ENCODE results near the gene RNGTT.

DNA sequence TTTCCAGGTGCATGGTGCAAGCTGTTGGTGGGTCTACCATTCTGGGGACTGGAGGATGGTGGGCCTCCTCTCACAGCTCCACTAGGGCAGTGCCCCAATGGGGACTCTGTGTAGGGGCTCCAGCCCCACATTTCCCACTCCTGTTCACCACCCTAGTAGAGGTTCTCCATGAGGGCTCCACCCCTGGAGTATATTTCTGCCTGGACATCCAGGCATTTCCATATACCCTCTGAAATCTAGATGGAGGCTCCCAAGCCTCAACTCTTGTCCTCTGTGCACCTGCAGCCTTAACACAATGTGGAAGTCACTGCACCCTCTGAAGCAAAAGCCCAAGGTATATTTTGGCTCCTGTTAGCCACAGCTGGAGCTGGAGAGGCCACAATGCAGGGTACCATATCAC is 393.5 kb downstream of the RNGTT start:
- TF ChIP-seq, protein P1, sequence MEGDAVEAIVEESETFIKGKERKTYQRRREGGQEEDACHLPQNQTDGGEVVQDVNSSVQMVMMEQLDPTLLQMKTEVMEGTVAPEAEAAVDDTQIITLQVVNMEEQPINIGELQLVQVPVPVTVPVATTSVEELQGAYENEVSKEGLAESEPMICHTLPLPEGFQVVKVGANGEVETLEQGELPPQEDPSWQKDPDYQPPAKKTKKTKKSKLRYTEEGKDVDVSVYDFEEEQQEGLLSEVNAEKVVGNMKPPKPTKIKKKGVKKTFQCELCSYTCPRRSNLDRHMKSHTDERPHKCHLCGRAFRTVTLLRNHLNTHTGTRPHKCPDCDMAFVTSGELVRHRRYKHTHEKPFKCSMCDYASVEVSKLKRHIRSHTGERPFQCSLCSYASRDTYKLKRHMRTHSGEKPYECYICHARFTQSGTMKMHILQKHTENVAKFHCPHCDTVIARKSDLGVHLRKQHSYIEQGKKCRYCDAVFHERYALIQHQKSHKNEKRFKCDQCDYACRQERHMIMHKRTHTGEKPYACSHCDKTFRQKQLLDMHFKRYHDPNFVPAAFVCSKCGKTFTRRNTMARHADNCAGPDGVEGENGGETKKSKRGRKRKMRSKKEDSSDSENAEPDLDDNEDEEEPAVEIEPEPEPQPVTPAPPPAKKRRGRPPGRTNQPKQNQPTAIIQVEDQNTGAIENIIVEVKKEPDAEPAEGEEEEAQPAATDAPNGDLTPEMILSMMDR (IDR thresholded peaks at IDR 0.05; ENCODE audit: low read depth, low read length) = no peak
- TF ChIP-seq POLR2A (IDR thresholded peaks at IDR 0.05; ENCODE audit: extremely low read depth, insufficient read length) (no peak), MYC (IDR thresholded peaks at IDR 0.05; ENCODE audit: low read depth, low read length) (no peak)
- TF ChIP-seq, protein P2, sequence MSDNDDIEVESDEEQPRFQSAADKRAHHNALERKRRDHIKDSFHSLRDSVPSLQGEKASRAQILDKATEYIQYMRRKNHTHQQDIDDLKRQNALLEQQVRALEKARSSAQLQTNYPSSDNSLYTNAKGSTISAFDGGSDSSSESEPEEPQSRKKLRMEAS (IDR thresholded peaks at IDR 0.05; ENCODE audit: low read depth, low read length) = no peak

All from NB4 (cell line).